Body of pancreas (tissue), 4 donors: Measurements from ENCODE around the gene CCDC136.

Source experiments
- CTCF ChIP-seq, 7 experiments: fragments of 450-650 bp in 4 of 7; fragments of 200-600 bp in 3 of 7; sonication (generic) in 3 of 7; IDR thresholded peaks; one replicate each; pipeline ENCODE4 v1.5.1; 2016 to 2019; ENCODE audit warnings: antibody characterized with exemption in 7 of 7
- POLR2A ChIP-seq, 3 donors: fragments of 450-650 bp; IDR thresholded peaks; one replicate each; pipeline ENCODE4 v1.6.1; 2016; ENCODE audit warnings: antibody characterized with exemption in 3 of 3, mild to moderate bottlenecking in 2 of 3

GRCh38 chr7:128770233-128770632, 21.5 kb upstream of the CCDC136 start:
- no peak for TF ChIP-seq CTCF (IDR thresholded peaks at IDR 0.05)
- no peak for TF ChIP-seq POLR2A (IDR thresholded peaks at IDR 0.05)
